ENCODE data around the gene CPLANE2. TPM values are rescaled to one million over a fixed set of nuclear protein-coding genes. Genes with fewer than 3 reads are reported as not detected.
A peak's percentile ranks its signal among the peaks of the same experiment; 100 is the strongest.

Gene CPLANE2
- total RNA-seq, 3 donors from 2014 or later (not counting 1 experiment from before 2014, with no cell fraction given): 7.6 to 10.8 (median 8.3) TPM

DNA sequence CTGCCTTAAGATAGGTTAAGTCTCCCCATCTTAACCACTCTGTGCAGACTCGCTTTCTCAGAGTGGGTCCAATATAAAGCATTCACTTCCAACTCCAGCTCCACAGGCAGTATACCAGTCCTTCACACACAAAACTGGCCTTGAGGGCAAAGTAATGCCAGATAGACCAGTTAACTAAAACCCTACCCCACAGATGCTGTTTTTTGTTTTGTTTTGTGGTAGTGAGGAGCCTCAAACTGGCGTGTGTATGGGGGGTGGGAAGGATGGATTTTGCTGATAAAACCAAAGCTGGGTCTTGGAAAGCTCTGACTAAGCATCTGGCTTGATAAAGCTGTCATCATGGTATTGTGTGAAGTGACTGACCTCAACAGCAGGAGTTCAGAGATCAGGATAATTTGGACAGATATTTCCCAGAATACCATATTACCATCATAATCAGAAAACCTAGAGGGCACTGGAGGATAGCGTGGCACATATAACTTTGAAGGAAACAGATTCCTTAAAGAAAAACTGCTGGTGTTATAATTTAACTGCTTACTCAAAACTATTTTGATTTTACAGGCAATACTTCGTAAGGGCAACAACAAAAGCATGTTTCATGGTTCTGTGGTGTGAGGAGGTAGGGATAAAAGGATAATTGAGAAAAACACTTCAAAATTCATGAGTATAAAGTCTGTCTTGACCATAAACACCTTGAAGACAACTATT lies 29.6 kb upstream of the CPLANE2 start:
- H3K9me3 ChIP-seq (ENCODE audit: control insufficient read depth, insufficient read depth, low read length): no peaks in the 10 kb centered on the region
- no peaks in the 10 kb centered on the region for H3K27me3 ChIP-seq (ENCODE audit: control insufficient read depth, insufficient read depth, low read length)
- Mint-ChIP-seq H3K36me3 (no peaks in the 10 kb centered on the region), H3K4me1 (peaks cover 16 to 28% of the 10 kb centered on the region in 2 donors), H3K9me3 (no peaks in the 10 kb centered on the region), H3K27ac (peak overlapping the region in 1 of 2 donors; percentile 56), H3K27me3 (ENCODE audit: low read depth in 2 of 2) (no peaks in the 10 kb centered on the region), H3K4me3 (no peak overlapping the region)
- no peak overlapping the region for H3K27ac ChIP-seq (ENCODE audit: low read length)
- no peaks in the 10 kb centered on the region for H3K4me1 ChIP-seq (ENCODE audit: control insufficient read depth, insufficient read depth, low read length)
- no peak overlapping the region for H3K4me3 ChIP-seq (ENCODE audit: low read length)
- intact Hi-C loops (cut with micrococcal nuclease): no loop called here
- ATAC-seq: no peak
- TF ChIP-seq, protein P1, sequence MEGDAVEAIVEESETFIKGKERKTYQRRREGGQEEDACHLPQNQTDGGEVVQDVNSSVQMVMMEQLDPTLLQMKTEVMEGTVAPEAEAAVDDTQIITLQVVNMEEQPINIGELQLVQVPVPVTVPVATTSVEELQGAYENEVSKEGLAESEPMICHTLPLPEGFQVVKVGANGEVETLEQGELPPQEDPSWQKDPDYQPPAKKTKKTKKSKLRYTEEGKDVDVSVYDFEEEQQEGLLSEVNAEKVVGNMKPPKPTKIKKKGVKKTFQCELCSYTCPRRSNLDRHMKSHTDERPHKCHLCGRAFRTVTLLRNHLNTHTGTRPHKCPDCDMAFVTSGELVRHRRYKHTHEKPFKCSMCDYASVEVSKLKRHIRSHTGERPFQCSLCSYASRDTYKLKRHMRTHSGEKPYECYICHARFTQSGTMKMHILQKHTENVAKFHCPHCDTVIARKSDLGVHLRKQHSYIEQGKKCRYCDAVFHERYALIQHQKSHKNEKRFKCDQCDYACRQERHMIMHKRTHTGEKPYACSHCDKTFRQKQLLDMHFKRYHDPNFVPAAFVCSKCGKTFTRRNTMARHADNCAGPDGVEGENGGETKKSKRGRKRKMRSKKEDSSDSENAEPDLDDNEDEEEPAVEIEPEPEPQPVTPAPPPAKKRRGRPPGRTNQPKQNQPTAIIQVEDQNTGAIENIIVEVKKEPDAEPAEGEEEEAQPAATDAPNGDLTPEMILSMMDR (IDR thresholded peaks at IDR 0.05): no peak
- no peak for DNase-seq
- WGBS (ENCODE audit: insufficient coverage): 81% methylated on average over 3 of the region's 4 CpGs
- no peaks in the 10 kb centered on the region for H3K36me3 ChIP-seq (ENCODE audit: control insufficient read depth, insufficient read depth, low read length)

DNA sequence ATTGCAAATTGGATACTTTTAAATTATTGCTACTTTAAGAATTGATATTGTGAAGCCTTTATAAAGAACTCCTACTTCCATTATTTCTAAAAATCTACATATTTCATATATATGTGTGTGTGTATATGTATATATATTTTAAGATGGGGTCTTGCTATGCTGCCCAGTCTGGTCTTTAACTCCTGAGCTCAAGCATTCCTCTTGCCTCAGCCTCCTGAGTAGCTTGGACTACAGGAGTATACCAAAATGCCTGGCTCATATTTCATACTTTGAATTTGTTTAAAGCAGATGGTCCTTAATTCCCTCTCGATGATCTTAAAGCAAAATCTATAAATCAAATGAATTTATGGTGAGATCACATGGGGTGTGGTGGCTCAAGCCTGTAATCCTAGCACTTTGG lies 25.1 kb upstream of the CPLANE2 start:
- TF ChIP-seq, protein P1 (IDR thresholded peaks at IDR 0.05): no peak
- Histone ChIP-seq H3K4me3 (ENCODE audit: low read length) (no peak overlapping the region), H3K27ac (ENCODE audit: low read length) (no peak overlapping the region), H3K27me3 (ENCODE audit: control insufficient read depth, insufficient read depth, low read length) (no peaks in the 10 kb centered on the region), H3K4me1 (ENCODE audit: control insufficient read depth, insufficient read depth, low read length) (no peaks in the 10 kb centered on the region), H3K36me3 (ENCODE audit: control insufficient read depth, insufficient read depth, low read length) (no peaks in the 10 kb centered on the region), H3K9me3 (ENCODE audit: control insufficient read depth, insufficient read depth, low read length) (no peaks in the 10 kb centered on the region)
- Mint-ChIP-seq H3K27me3 (ENCODE audit: low read depth in 2 of 2) (no peaks in the 10 kb centered on the region), H3K27ac (no peak overlapping the region), H3K4me1 (peaks cover 8 to 14% of the 10 kb centered on the region in 2 donors), H3K36me3 (no peaks in the 10 kb centered on the region), H3K4me3 (no peak overlapping the region), H3K9me3 (no peaks in the 10 kb centered on the region)
- intact Hi-C loops (cut with micrococcal nuclease): no loop called here
- DNase-seq: no peak
- 100% methylated on average over 1 of the region's 1 CpG for WGBS (ENCODE audit: insufficient coverage)
- ATAC-seq: no peak

DNA sequence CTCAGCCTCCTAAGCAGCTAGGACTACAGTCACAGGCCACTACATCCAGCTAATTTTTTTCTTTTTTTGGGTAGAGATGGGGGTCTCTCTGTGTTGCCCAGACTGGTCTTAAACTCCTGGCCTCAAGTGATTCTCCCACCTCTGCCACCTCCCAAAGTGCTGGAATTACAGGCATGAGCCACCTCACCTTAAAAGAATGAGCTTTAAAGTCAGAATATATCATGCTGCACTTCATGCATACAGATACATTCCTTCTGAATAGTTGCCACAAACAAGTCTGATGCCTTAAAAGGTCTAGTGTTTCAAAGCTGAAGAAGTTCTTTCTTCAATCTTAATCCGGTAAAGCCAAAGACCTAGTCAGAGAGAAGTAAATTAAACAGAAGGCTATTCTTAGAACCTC lies 23.8 kb upstream of the CPLANE2 start:
- Mint-ChIP-seq H3K27me3 (ENCODE audit: low read depth in 2 of 2) (no peaks in the 10 kb centered on the region), H3K4me3 (no peak overlapping the region), H3K27ac (no peak overlapping the region), H3K4me1 (peaks cover 0 to 16% of the 10 kb centered on the region in 2 donors), H3K36me3 (no peaks in the 10 kb centered on the region), H3K9me3 (no peaks in the 10 kb centered on the region)
- no peaks in the 10 kb centered on the region for H3K9me3 ChIP-seq (ENCODE audit: control insufficient read depth, insufficient read depth, low read length)
- peaks cover 9% of the 10 kb centered on the region for H3K36me3 ChIP-seq (ENCODE audit: control insufficient read depth, insufficient read depth, low read length)
- 100% methylated on average over 1 of the region's 1 CpG for WGBS (ENCODE audit: insufficient coverage)
- no peaks in the 10 kb centered on the region for H3K27me3 ChIP-seq (ENCODE audit: control insufficient read depth, insufficient read depth, low read length)
- DNase-seq (no peak), ATAC-seq (no peak)
- no peak overlapping the region for H3K4me3 ChIP-seq (ENCODE audit: low read length)
- no peaks in the 10 kb centered on the region for H3K4me1 ChIP-seq (ENCODE audit: control insufficient read depth, insufficient read depth, low read length)
- intact Hi-C loops (cut with micrococcal nuclease): no loop called here
- H3K27ac ChIP-seq (ENCODE audit: low read length): no peak overlapping the region
- TF ChIP-seq, protein P1 (IDR thresholded peaks at IDR 0.05): no peak
